Naive B cell (primary cell): ENCODE results near the gene KCNH1. TPM values are rescaled to one million over a fixed set of nuclear protein-coding genes. Genes with fewer than 3 reads are reported as not detected.

Experiments
- ATAC-seq, 2 donors: fragments of 150-1000 bp; cut with Tn5 transposase; 2 replicates each; pipeline ENCODE4 v1.10.0; 2021; ENCODE audit warnings: low read depth in 2 of 2, mild to moderate bottlenecking in 2 of 2, moderate library complexity in 2 of 2
- DNase-seq: peaks from one replicate; pipeline ENCODE4 v3.0.0; 2022
- H3K27ac Mint-ChIP-seq, 6 donors: one replicate each; pipeline ENCODE4 v1.8.0; 2020 to 2022; ENCODE audit warnings: mild to moderate bottlenecking in 6 of 6, mixed read lengths in 6 of 6, moderate library complexity in 5 of 6, inconsistent platforms in 2 of 6
- H3K27me3 Mint-ChIP-seq, 3 donors: one replicate each; pipeline ENCODE4 v1.8.0; 2021 to 2022; ENCODE audit warnings: mixed read lengths in 3 of 3, mild to moderate bottlenecking in 1 of 3
- H3K36me3 Mint-ChIP-seq, 2 donors: one replicate each; pipeline ENCODE4 v1.8.0; 2020 to 2022; ENCODE audit warnings: mixed read lengths in 2 of 2, inconsistent platforms in 1 of 2, mild to moderate bottlenecking in 1 of 2
- H3K4me1 Mint-ChIP-seq, 3 donors: one replicate each; pipeline ENCODE4 v1.8.0; 2020 to 2022; ENCODE audit warnings: mixed read lengths in 3 of 3, inconsistent platforms in 1 of 3, mild to moderate bottlenecking in 1 of 3, moderate library complexity in 1 of 3
- H3K4me3 Mint-ChIP-seq, 8 donors: one replicate each; pipeline ENCODE4 v1.8.0; 2020 to 2022; ENCODE audit warnings: mild to moderate bottlenecking in 8 of 8, mixed read lengths in 8 of 8, moderate library complexity in 8 of 8, inconsistent platforms in 2 of 8
- H3K9me3 Mint-ChIP-seq, 7 donors: one replicate each; pipeline ENCODE4 v1.8.0; 2020 to 2022; ENCODE audit warnings: mixed read lengths in 7 of 7, mild to moderate bottlenecking in 5 of 7, inconsistent platforms in 2 of 7, moderate library complexity in 1 of 7
- polyA plus RNA-seq, 6 donors: library from polyadenylated mRNA; unstranded; fragments of 300-500 nt; fragmentation: Illumina TruSeq; gene quantifications; one replicate each; pipeline ENCODE4 v1.2.3, GENCODE V29; 2021; ENCODE audit warnings: low read depth in 6 of 6

KCNH1 gene
- polyA plus RNA-seq = not detected

GRCh38 chr1:211133836-211134669, at the start of gene KCNH1:
TSS of gene KCNH1 (minus strand) at chr1:211134148. CDS start at chr1:211133945, 203 bp downstream.
- Mint-ChIP-seq H3K27me3 (peaks cover 58 to 72% (median 68%) of the 10 kb centered on the region in 3 donors), H3K9me3 (no peaks in the 10 kb centered on the region), H3K4me1 (peaks cover 4 to 6% (median 4%) of the 10 kb centered on the region in 3 donors), H3K36me3 (no peaks in the 10 kb centered on the region), H3K4me3 (peak within 1 kb of the TSS; percentile 27 to 85 (median 76)), H3K27ac (peak within 1 kb of the TSS in 1 of 6 donors; percentile 3)
- DNase-seq (peak; percentile 54), ATAC-seq (peak; percentile 87 to 89)

- Mint-ChIP-seq H3K27me3 (peaks cover 6 to 25% (median 20%) of the 10 kb centered on the region in 3 donors), H3K36me3 (no peaks in the 10 kb centered on the region), H3K9me3 (no peaks in the 10 kb centered on the region), H3K4me3 (no peak overlapping the region), H3K27ac (peak overlapping the region in 1 of 6 donors; percentile 5), H3K4me1 (no peaks in the 10 kb centered on the region)
- DNase-seq (no peak), ATAC-seq (no peak)
Observed at GRCh38 chr1:211182746-211183145, 48.8 kb upstream of the KCNH1 start.

GRCh38 chr1:211174375-211174774, 40.4 kb upstream of the KCNH1 start:
- Mint-ChIP-seq H3K27ac (no peak overlapping the region), H3K27me3 (peaks cover 25 to 32% (median 30%) of the 10 kb centered on the region in 3 donors), H3K9me3 (peaks cover 4 to 40% (median 21%) of the 10 kb centered on the region in 7 donors), H3K36me3 (peaks cover 7 to 8% of the 10 kb centered on the region in 2 donors), H3K4me1 (no peaks in the 10 kb centered on the region), H3K4me3 (no peak overlapping the region)
- ATAC-seq (no peak), DNase-seq (no peak)

- ATAC-seq (no peak), DNase-seq (no peak)
- Mint-ChIP-seq H3K36me3 (peaks cover 11 to 12% of the 10 kb centered on the region in 2 donors), H3K4me1 (no peaks in the 10 kb centered on the region), H3K9me3 (peaks cover 13 to 56% (median 34%) of the 10 kb centered on the region in 7 donors), H3K27me3 (peaks cover 22 to 38% (median 33%) of the 10 kb centered on the region in 3 donors), H3K4me3 (no peak overlapping the region), H3K27ac (no peak overlapping the region)
Observed at GRCh38 chr1:211172657-211173056, 38.7 kb upstream of the KCNH1 start.

- DNase-seq (no peak), ATAC-seq (no peak)
- no peak overlapping the region for H3K4me3 Mint-ChIP-seq
- no peak overlapping the region for H3K27ac Mint-ChIP-seq
- no peaks in the 10 kb centered on the region for H3K4me1 Mint-ChIP-seq
- H3K27me3 Mint-ChIP-seq = peaks cover 22 to 42% (median 34%) of the 10 kb centered on the region in 3 donors
- H3K9me3 Mint-ChIP-seq = peaks cover 13 to 61% (median 34%) of the 10 kb centered on the region in 7 donors
- H3K36me3 Mint-ChIP-seq = peaks cover 11 to 12% of the 10 kb centered on the region in 2 donors
Observed at GRCh38 chr1:211169353-211169752, 35.4 kb upstream of the KCNH1 start.

GRCh38 chr1:211158866-211159265, 24.9 kb upstream of the KCNH1 start:
- no peak for DNase-seq
- Mint-ChIP-seq H3K4me1 (no peaks in the 10 kb centered on the region), H3K36me3 (peaks cover 12 to 14% of the 10 kb centered on the region in 2 donors), H3K27ac (no peak overlapping the region), H3K4me3 (no peak overlapping the region), H3K27me3 (peaks cover 15 to 44% (median 41%) of the 10 kb centered on the region in 3 donors), H3K9me3 (peaks cover 10 to 20% (median 18%) of the 10 kb centered on the region in 7 donors)
- no peak for ATAC-seq

- H3K27ac Mint-ChIP-seq = no peak overlapping the region
- no peak overlapping the region for H3K4me3 Mint-ChIP-seq
- peaks cover 15 to 31% (median 31%) of the 10 kb centered on the region in 3 donors for H3K27me3 Mint-ChIP-seq
- H3K9me3 Mint-ChIP-seq = peaks cover 10 to 20% (median 16%) of the 10 kb centered on the region in 7 donors
- no peak for DNase-seq
- peaks cover 8 to 12% of the 10 kb centered on the region in 2 donors for H3K36me3 Mint-ChIP-seq
- no peaks in the 10 kb centered on the region for H3K4me1 Mint-ChIP-seq
- ATAC-seq = no peak
Observed at GRCh38 chr1:211155040-211155439, 21.1 kb upstream of the KCNH1 start.

- H3K4me1 Mint-ChIP-seq = no peaks in the 10 kb centered on the region
- H3K27me3 Mint-ChIP-seq = peaks cover 14 to 30% (median 25%) of the 10 kb centered on the region in 3 donors
- H3K36me3 Mint-ChIP-seq = peaks cover 8 to 9% of the 10 kb centered on the region in 2 donors
- ATAC-seq = no peak
- H3K27ac Mint-ChIP-seq = peak overlapping the region in 1 of 6 donors; percentile 71
- H3K4me3 Mint-ChIP-seq = no peak overlapping the region
- DNase-seq = no peak
- H3K9me3 Mint-ChIP-seq = peaks cover 9 to 21% (median 14%) of the 10 kb centered on the region in 7 donors
Observed at GRCh38 chr1:211153932-211154331, 20.0 kb upstream of the KCNH1 start.

GRCh38 chr1:211148366-211148765, 14.4 kb upstream of the KCNH1 start:
- no peak overlapping the region for H3K4me3 Mint-ChIP-seq
- no peak overlapping the region for H3K27ac Mint-ChIP-seq
- H3K9me3 Mint-ChIP-seq = peaks cover 0 to 6% (median 4%) of the 10 kb centered on the region in 7 donors
- H3K36me3 Mint-ChIP-seq = no peaks in the 10 kb centered on the region
- ATAC-seq (no peak), DNase-seq (no peak)
- H3K4me1 Mint-ChIP-seq = no peaks in the 10 kb centered on the region
- H3K27me3 Mint-ChIP-seq = peaks cover 27 to 46% (median 36%) of the 10 kb centered on the region in 3 donors

GRCh38 chr1:211145944-211146343, 12.0 kb upstream of the KCNH1 start:
- Mint-ChIP-seq H3K9me3 (peaks cover 0 to 6% (median 4%) of the 10 kb centered on the region in 7 donors), H3K27ac (no peak overlapping the region), H3K27me3 (peaks cover 39 to 46% (median 40%) of the 10 kb centered on the region in 3 donors), H3K36me3 (no peaks in the 10 kb centered on the region), H3K4me3 (no peak overlapping the region), H3K4me1 (no peaks in the 10 kb centered on the region)
- DNase-seq = no peak
- ATAC-seq = no peak

- no peaks in the 10 kb centered on the region for H3K36me3 Mint-ChIP-seq
- peaks cover 0 to 6% (median 0%) of the 10 kb centered on the region in 7 donors for H3K9me3 Mint-ChIP-seq
- ATAC-seq (no peak), DNase-seq (no peak)
- H3K27ac Mint-ChIP-seq = no peak overlapping the region
- H3K4me1 Mint-ChIP-seq = peaks cover 4 to 6% (median 4%) of the 10 kb centered on the region in 3 donors
- H3K4me3 Mint-ChIP-seq = no peak overlapping the region
- H3K27me3 Mint-ChIP-seq = peaks cover 69 to 81% (median 76%) of the 10 kb centered on the region in 3 donors
Observed at GRCh38 chr1:211135342-211135950, 1.5 kb upstream of the KCNH1 start.

- H3K36me3 Mint-ChIP-seq = no peaks in the 10 kb centered on the region
- peaks cover 4 to 6% (median 4%) of the 10 kb centered on the region in 3 donors for H3K4me1 Mint-ChIP-seq
- H3K27ac Mint-ChIP-seq = peak overlapping the region in 1 of 6 donors; percentile 3
- H3K27me3 Mint-ChIP-seq = peaks cover 58 to 67% (median 66%) of the 10 kb centered on the region in 3 donors
- ATAC-seq = peak; percentile 21 to 27
- peak overlapping the region in 7 of 8 donors; percentile 57 to 85 (median 77) for H3K4me3 Mint-ChIP-seq
- H3K9me3 Mint-ChIP-seq = no peaks in the 10 kb centered on the region
- no peak for DNase-seq
Observed at GRCh38 chr1:211133393-211133835, 534 bp downstream of the KCNH1 start.

- DNase-seq = no peak
- Mint-ChIP-seq H3K4me1 (peaks cover 4 to 6% (median 4%) of the 10 kb centered on the region in 3 donors), H3K27ac (no peak overlapping the region), H3K4me3 (peak overlapping the region in 4 of 8 donors; percentile 7 to 67 (median 37)), H3K9me3 (no peaks in the 10 kb centered on the region), H3K36me3 (no peaks in the 10 kb centered on the region), H3K27me3 (peaks cover 54 to 64% (median 63%) of the 10 kb centered on the region in 3 donors)
- no peak for ATAC-seq
Observed at GRCh38 chr1:211132721-211133392, 1.1 kb downstream of the KCNH1 start.
